Stimulated activated naive CD8-positive, alpha-beta T cell treated with anti-CD3 and anti-CD28 coated beads, Interleukin-15, amount 100 ng/mL, for 72 hours (primary cell): Measurements from ENCODE around the gene KIDINS220.
A peak's percentile ranks its signal among the peaks of the same experiment; 100 is the strongest.

Experiments
- ATAC-seq: fragments of 150-1000 bp; cut with Tn5 transposase; 2 replicates; pipeline ENCODE4 v1.10.0; 2021; ENCODE audit warnings: mild to moderate bottlenecking, moderate library complexity
- DNase-seq, 2 donors: peaks; one replicate each; pipeline ENCODE4 v3.0.0; 2021 to 2022
- H3K27ac Mint-ChIP-seq, 2 donors: one replicate each; pipeline ENCODE4 v1.8.0; 2022; ENCODE audit warnings: mild to moderate bottlenecking in 2 of 2, mixed read lengths in 2 of 2, moderate library complexity in 2 of 2
- H3K27me3 Mint-ChIP-seq: one replicate; pipeline ENCODE4 v1.8.0; 2022; ENCODE audit warnings: mixed read lengths
- H3K4me1 Mint-ChIP-seq: one replicate; pipeline ENCODE4 v1.8.0; 2022; ENCODE audit warnings: mild to moderate bottlenecking, mixed read lengths
- H3K4me3 Mint-ChIP-seq, 2 donors: one replicate each; pipeline ENCODE4 v1.8.0; 2022; ENCODE audit warnings: mild to moderate bottlenecking in 2 of 2, mixed read lengths in 2 of 2, moderate library complexity in 1 of 2
- H3K9me3 Mint-ChIP-seq, 2 donors: one replicate each; pipeline ENCODE4 v1.8.0; 2022; ENCODE audit warnings: mixed read lengths in 2 of 2

Gene KIDINS220

DNA sequence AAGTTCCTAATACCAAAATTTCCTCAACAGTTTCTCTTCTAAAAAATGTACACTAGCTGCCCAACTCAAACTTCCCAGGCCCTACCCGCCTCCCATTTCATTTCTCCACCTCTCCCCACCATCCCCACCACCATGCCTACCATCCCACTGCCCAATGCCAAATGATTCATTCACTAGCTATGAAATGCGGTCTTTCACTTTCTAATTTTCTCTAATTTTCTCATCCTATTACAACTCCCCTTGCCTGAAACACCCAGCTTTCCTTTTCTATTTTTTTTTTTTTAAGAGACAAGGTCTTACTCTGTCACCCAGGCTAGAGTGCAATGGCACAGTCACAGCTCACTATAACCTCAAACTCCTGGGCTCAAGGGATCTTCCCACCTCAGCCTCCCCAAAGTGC, 38.4 kb downstream of the KIDINS220 start:
- Mint-ChIP-seq H3K27me3 (no peaks in the 10 kb centered on the region), H3K4me3 (no peak overlapping the region), H3K9me3 (no peaks in the 10 kb centered on the region), H3K4me1 (peaks cover 28% of the 10 kb centered on the region), H3K27ac (no peak overlapping the region)
- no peak for ATAC-seq
- DNase-seq = no peak

DNA sequence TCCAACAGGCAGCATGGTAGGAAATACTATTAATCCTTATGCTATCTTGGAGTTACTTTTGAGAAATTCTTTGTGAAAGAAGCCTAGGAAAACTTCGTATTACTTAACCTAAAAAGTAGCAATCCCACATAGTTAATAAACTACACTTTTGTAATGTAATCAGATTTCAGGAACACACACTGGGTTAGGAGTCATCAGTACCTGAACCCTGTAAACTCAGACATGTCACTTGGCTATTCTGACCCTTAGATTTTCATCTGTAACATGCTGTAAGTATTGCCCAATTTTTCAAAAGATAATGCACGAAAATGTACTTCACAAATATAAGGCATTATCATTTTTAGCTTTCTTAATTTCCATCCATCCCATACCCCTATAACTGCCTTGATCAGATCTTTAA, 39.0 kb downstream of the KIDINS220 start:
- no peaks in the 10 kb centered on the region for H3K9me3 Mint-ChIP-seq
- peaks cover 25% of the 10 kb centered on the region for H3K4me1 Mint-ChIP-seq
- DNase-seq = no peak
- no peak for ATAC-seq
- no peak overlapping the region for H3K4me3 Mint-ChIP-seq
- H3K27me3 Mint-ChIP-seq = no peaks in the 10 kb centered on the region
- no peak overlapping the region for H3K27ac Mint-ChIP-seq

DNA sequence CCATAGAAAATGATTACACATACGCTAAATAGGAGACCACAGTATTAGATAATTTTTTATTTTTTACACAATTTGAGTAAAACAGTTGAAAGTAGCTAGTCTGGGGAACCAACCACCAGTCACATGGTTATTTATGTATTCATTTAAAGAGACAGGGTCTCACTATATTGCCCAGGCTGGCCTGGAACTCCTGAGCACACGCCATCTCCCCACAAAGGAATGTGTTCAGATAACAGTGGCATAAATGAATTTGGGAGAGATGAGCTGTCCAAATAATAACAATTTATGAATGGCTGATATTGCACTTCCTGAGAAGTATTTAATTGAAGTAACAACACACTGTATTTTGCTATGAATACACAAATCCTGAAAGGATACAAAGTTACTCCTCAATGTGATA, 39.7 kb downstream of the KIDINS220 start:
- Mint-ChIP-seq H3K4me3 (no peak overlapping the region), H3K4me1 (peaks cover 25% of the 10 kb centered on the region), H3K27ac (no peak overlapping the region), H3K27me3 (no peaks in the 10 kb centered on the region), H3K9me3 (no peaks in the 10 kb centered on the region)
- ATAC-seq (no peak), DNase-seq (no peak)

DNA sequence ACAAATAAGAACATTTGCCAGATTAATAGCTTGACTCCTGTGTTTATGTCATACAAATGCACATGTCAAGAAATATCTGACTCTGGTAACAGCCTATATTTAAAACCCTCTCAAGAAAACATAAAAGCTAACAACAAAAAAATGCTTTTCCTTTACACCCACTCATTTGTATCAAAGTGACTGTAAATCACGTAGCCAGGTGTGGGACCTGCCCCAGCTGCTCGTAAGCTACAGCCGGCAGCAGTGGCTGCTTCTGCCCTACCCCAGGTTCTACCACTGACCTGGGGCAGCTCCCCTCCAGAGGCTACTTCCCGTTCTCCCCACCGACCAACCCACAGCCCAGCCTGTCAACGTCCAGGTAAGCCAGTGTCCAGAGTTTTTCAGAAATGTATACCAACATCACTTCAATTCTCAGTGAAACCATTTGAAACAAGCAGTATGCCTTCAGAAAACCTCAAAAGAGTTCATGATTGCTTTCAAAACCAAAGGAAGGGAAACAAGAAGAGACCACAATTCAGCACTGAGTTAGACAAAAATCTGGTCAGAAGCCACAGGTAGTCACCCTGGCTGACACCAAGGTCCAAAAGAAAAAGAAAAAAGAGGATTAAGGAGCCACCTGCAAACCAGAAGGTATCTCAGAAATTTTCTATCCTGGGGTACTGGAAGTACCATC, 40.4 kb downstream of the KIDINS220 start:
- Mint-ChIP-seq H3K27ac (peak overlapping the region in 1 of 2 donors; percentile 23), H3K9me3 (no peaks in the 10 kb centered on the region), H3K4me3 (peak overlapping the region; percentile 26 to 53), H3K4me1 (peaks cover 25% of the 10 kb centered on the region), H3K27me3 (no peaks in the 10 kb centered on the region)
- ATAC-seq (peak; percentile 93), DNase-seq (peak; percentile 10 to 23)

DNA sequence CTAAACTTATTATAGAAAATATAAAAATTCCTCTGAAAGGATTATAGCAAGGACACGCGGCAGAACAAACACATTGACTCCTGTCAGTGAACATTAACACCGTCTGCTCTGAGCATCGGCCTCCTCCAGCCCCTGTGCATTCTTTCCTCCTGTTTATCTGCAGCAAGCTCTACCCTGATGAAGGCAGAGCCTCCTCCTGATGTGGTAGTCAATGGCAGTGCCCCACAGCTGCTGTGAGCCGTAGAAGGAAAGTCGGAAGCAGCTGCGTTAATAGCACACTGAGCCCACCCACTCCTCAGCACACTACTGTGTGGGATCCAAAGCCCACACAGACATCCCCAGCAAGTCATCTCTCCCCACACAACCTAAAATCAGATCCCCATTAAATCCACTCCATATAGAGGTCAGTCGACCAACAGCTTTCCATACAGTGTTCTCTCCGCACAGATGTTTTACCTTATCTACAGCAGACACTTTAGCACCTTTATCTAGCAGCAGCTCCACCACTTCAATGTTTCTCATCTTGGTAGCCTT, 41.0 kb downstream of the KIDINS220 start:
- Mint-ChIP-seq H3K9me3 (no peaks in the 10 kb centered on the region), H3K4me1 (peaks cover 25% of the 10 kb centered on the region), H3K27me3 (no peaks in the 10 kb centered on the region), H3K4me3 (peak overlapping the region in 1 of 2 donors; percentile 7), H3K27ac (peak overlapping the region in 1 of 2 donors; percentile 6)
- no peak for ATAC-seq
- no peak for DNase-seq

DNA sequence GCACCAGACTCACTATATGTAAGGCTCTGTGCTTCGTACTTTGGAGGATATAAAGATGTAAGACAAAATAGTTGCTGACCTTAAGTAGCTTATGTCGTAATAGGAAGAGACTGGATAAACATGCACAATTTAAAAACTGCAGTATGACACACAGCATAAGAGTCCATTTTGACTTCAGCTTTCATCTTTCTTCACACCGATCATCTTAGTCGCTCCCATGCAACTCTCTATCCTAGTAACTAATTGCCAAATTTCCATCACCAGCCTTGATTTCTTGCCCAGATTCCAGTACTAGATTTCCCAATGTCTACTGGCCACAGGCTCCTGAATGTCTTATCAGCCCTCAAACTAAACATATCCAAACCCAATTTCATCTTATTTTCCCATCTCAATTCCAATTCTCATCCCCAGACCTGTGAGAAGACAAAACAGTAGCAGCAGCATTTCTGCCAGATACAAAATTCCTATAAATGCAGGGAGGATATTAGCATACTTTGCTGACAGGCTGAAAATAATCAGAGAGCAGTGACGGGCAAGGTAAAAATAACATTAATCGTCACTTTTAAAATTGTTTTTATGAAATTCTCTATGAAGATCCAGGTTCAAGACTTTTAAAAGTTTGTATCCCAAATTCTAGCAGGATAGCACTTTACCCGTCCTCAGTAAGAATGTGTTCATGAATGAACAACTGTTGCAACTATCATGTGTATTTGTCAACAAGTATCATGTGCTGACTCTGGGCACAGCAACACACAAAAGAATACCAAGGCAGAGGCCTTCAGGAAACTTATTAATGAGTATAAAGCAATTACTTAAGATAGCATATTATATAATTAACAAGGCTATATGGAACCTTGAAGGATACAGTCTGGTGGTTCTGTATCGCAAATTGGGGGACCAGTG, 42.2 kb downstream of the KIDINS220 start:
- ATAC-seq (no peak), DNase-seq (no peak)
- Mint-ChIP-seq H3K27me3 (no peaks in the 10 kb centered on the region), H3K4me1 (peaks cover 25% of the 10 kb centered on the region), H3K9me3 (no peaks in the 10 kb centered on the region), H3K4me3 (no peak overlapping the region), H3K27ac (no peak overlapping the region)

DNA sequence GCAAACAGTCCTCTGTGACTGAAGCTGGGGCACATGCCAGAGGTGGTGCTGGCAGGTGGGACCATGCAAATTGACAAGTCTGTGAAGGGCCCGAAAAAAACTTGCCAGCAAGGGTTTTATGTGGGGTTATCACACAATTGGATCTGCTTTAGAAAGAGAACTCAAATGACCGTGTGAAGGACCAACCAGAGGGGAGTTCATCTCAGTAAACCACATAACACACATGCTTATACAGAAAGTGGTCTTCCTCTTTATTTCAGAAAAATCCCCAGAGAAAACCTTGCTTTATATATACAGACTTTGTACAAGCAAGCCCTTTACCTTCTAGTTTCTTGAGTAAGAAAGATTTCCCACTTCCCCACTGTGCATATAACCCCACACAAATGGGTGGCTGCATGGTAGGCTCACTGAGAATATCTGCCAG, 46.7 kb downstream of the KIDINS220 start:
- no peak for ATAC-seq
- Mint-ChIP-seq H3K9me3 (no peaks in the 10 kb centered on the region), H3K27me3 (no peaks in the 10 kb centered on the region), H3K4me1 (no peaks in the 10 kb centered on the region), H3K27ac (no peak overlapping the region), H3K4me3 (no peak overlapping the region)
- DNase-seq = no peak

DNA sequence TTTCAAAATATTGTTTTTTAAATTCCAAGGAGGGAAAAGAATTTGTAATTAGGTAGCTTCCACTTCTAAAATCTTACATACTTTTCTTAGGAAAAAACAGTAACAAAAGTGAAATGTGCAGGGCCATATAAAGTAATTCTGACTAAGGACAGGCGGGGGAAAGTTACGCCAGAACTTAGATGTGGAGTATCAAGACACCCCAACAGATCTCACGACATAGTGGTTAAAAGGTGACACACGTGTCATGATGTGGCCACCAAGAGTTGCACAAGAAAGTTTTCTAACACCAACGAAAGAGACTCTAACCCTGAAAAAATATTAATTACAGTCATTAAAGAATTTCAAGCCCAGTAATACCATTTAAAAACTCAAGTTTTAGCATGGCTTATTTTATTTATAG, 51.0 kb downstream of the KIDINS220 start:
- no peak overlapping the region for H3K4me3 Mint-ChIP-seq
- no peaks in the 10 kb centered on the region for H3K4me1 Mint-ChIP-seq
- no peak for ATAC-seq
- H3K9me3 Mint-ChIP-seq = no peaks in the 10 kb centered on the region
- no peak overlapping the region for H3K27ac Mint-ChIP-seq
- DNase-seq = no peak
- no peaks in the 10 kb centered on the region for H3K27me3 Mint-ChIP-seq

DNA sequence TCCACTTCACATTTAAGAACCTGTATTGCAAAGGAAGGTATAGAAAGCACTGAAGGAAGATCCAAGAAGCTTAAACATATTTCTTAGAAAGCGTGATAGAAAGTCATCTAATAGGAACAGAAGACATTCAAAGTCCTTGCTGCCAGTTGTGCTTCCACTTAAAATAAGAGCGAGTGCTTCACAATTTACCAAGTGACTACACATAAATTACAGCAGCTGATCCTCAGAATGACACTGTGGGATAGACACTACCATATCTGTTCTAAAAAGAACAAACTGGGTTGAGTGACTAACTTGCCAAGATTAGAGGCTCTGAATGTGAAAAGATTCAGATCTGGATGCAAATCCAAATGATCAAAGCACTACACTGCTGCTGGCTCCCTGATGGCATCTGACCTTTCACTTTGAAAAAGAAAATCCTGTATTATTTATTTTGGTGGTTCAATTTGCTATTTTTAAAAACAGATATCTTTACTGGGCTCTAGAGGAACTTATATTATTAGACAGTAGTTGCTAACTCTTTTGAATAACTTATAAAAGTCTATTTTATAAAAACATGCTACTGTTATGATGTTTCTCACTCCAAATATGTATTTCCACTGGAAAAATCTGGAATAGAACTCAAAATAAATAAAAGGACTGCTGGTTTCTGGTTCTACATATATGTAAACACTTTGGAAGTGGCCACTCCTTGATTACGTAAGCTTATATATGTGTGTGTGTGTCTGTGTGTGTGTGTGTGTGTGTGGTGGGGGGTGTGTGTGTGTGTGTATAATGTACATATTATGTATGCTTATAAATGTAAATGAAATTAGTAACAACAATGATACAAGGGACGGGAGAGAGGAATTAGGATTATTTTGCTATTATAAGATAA, 57.4 kb downstream of the KIDINS220 start:
- Mint-ChIP-seq H3K4me1 (no peaks in the 10 kb centered on the region), H3K27me3 (no peaks in the 10 kb centered on the region), H3K4me3 (no peak overlapping the region), H3K27ac (no peak overlapping the region), H3K9me3 (no peaks in the 10 kb centered on the region)
- no peak for ATAC-seq
- no peak for DNase-seq

DNA sequence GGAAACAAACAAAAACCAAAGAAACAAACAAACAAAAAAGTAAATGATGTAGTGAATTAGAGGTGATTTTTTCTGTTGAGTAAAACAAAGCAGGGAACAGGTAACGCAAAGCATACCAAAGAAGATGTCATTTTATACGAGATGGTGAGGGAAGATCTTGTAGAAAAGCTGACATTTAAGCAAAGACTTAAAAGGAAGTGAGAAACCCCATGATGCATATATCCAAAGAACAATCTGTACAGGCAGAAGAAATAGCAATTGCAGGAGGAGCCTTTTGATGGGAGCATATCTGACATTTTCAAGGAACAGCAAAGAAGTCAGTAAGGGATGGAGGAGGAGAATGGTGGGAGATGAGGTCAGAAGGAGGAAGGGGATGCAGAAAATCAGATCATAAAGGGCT, 63.0 kb downstream of the KIDINS220 start:
- no peak overlapping the region for H3K27ac Mint-ChIP-seq

DNA sequence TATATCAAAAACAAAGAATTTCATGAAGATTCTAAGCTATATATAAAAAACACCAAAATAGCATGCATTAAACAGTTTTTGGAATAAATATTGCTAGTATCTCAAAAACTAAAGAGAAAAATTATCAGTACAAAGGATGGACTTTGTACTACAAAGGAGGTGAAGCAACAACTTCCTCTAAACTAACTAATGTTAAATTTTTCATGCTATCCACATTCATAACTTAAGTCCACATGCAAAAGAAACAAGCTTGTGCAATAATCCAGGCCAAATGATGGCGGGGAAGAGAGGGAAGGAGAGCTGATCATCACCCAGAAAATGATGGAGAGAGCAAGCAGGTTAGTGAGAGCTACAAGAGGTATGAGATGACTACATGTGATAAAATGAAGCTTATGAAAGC, 70.1 kb downstream of the KIDINS220 start:
- DNase-seq (no peak), ATAC-seq (no peak)
- H3K4me1 Mint-ChIP-seq = no peaks in the 10 kb centered on the region
- H3K27me3 Mint-ChIP-seq = no peaks in the 10 kb centered on the region
- H3K4me3 Mint-ChIP-seq = no peak overlapping the region
- no peaks in the 10 kb centered on the region for H3K9me3 Mint-ChIP-seq
- no peak overlapping the region for H3K27ac Mint-ChIP-seq

More for the DNA sequence above, 63.0 kb downstream of the KIDINS220 start:
- ATAC-seq = no peak
- no peak for DNase-seq
- no peak overlapping the region for H3K4me3 Mint-ChIP-seq
- no peaks in the 10 kb centered on the region for H3K27me3 Mint-ChIP-seq
- H3K9me3 Mint-ChIP-seq = no peaks in the 10 kb centered on the region
- no peaks in the 10 kb centered on the region for H3K4me1 Mint-ChIP-seq

DNA sequence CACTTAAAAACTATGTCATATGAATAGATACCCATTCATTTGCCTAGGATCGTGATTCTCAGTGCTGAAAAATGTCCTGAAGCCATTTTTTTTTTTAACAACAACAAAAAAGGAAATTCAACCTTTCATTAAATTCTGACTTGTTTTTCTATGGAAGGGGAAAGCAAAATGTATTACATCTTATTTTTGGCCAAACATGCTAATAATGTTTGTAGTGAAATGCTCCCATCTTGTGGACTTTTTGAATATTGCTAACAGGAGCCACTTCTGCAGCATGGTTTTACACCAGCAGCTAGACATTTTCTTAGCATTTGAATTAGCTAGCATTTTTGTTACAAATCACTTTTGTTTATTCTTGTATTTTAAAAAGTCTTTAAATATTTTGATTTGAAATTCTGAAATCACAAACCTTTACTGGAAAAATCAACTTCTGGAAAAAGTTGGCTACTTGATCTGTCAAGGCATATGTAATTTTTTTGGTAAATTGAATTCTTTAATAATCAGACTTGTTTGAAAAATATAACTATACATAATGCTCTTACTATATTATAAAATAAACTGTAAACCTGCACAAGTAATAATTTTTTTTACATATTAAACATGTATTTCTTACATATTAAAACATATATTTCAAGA, 75.8 kb downstream of the KIDINS220 start:
- DNase-seq = no peak
- Mint-ChIP-seq H3K27ac (no peak overlapping the region), H3K4me1 (no peaks in the 10 kb centered on the region), H3K27me3 (no peaks in the 10 kb centered on the region), H3K9me3 (peaks cover under 1 to 6% of the 10 kb centered on the region in 2 donors), H3K4me3 (no peak overlapping the region)
- no peak for ATAC-seq

DNA sequence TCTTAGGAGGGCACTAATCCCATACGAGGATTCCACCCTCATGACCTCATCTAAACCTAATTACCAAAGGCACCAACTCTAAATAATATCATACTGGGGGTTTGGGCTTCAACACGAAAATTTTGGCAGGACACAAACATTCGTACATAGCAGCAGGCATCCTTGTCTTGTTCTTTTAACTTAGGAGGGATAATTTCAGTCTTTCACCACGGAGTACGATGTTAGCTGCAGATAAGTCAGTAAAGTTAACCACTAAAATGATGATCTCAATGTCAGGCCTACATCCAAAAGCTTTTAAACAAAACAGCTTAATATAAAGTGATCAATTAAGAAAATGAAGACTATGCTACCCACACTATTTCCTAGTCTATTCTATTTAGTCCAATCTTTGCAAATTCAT, 80.7 kb downstream of the KIDINS220 start:
- Mint-ChIP-seq H3K27me3 (no peaks in the 10 kb centered on the region), H3K4me1 (no peaks in the 10 kb centered on the region), H3K4me3 (no peak overlapping the region), H3K27ac (no peak overlapping the region), H3K9me3 (peaks cover 8 to 12% of the 10 kb centered on the region in 2 donors)
- ATAC-seq = no peak
- DNase-seq = no peak

DNA sequence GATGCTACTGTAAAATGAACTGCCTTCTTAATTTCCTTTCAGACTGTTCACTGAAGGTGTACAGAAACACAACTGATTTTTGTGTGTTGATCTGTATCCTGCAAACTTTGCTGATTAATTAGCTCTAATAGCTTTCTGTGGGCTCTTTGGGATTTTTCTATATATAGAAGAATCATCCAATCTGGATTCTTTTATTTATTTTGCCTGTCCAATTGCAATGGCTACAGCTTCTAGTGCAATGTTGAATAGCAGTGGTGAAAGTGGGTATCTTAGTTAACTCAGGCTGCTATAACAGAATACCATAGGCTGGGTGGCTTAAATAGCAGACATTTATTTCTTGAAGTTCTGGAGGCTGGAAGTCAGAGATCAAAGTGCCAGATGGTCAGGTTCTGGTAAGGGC, 81.2 kb downstream of the KIDINS220 start:
- no peak overlapping the region for H3K4me3 Mint-ChIP-seq
- DNase-seq = no peak
- no peaks in the 10 kb centered on the region for H3K4me1 Mint-ChIP-seq
- ATAC-seq = no peak
- H3K27ac Mint-ChIP-seq = no peak overlapping the region
- H3K27me3 Mint-ChIP-seq = no peaks in the 10 kb centered on the region
- H3K9me3 Mint-ChIP-seq = peaks cover 8 to 12% of the 10 kb centered on the region in 2 donors
